HEK293T (cell line): ENCODE data around the gene PAPSS1.

Experiments used
- ARNT ChIP-seq: fragments of 450-650 bp; IDR thresholded peaks from 2 replicates; pipeline ENCODE4 v1.6.1; 2017; ENCODE audit warnings: mild to moderate bottlenecking
- FOXA1 ChIP-seq: fragments of 450-650 bp; IDR thresholded peaks from 2 replicates; pipeline ENCODE4 v1.6.1; 2016; ENCODE audit warnings: mild to moderate bottlenecking
- NFRKB ChIP-seq: fragments of 450-650 bp; IDR thresholded peaks from 2 replicates; pipeline ENCODE4 v1.6.1; 2016; ENCODE audit warnings: mild to moderate bottlenecking, moderate library complexity
- SP1 ChIP-seq: fragments of 450-650 bp; IDR thresholded peaks from 2 replicates; pipeline ENCODE4 v1.6.1; 2017
- TARDBP ChIP-seq: fragments of 450-650 bp; IDR thresholded peaks from 2 replicates; pipeline ENCODE4 v1.6.1; 2016

DNA sequence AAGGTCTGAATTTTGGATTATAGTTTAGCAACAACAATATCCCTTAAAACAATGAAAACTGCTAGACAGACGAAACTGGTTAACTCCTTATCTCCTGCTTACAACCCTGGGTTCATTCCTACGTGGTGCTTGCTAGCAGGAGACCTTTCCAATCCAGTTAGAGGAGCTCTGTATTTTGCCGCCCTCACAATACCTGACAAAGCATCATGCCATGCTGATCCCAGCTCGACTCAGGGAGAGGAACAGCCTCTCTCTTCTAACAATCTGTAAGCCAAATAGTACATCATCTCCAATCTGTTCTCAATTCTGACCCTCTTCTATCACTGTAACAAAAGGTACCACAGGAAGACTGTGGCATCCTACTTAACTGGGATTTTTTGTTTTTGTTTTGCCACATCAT, 74.4 kb downstream of the PAPSS1 start:
- TF ChIP-seq FOXA1 (no peak), SP1 (no peak), NFRKB (no peak), TARDBP (no peak), ARNT (no peak)
